IMR-90 (cell line): ENCODE measurements around the gene MET. TPM values are rescaled to one million over a fixed set of nuclear protein-coding genes. Genes with fewer than 3 reads are reported as not detected.

Source experiments
- ATAC-seq: fragments of 200-7000 bp; cut with Tn5 transposase; 2 replicates; pipeline ENCODE4 v1.9.1; 2020; ENCODE audit warnings: low read depth, mild to moderate bottlenecking, moderate library complexity
- BruUV-seq: library from RNA; stranded (reverse); fragments of 400-500 nt; replicated peaks from 2 replicates; lab custom pipeline; 2021; lab: Mats Ljungman, UMichigan
- CTCF ChIA-PET: fragments of 300-600 bp; formaldehyde crosslinking; extraction: SDS; loops from one replicate; lab custom pipeline; 2021; ENCODE audit warnings: antibody characterized with exemption; lab: Yijun Ruan, JAX
- POLR2A ChIA-PET: fragments of 300-600 bp; sonication (Branson Sonifier 250); formaldehyde crosslinking; loops from one replicate; lab custom pipeline; 2022; ENCODE audit warnings: antibody characterized with exemption; ENCODE audit not compliant: unreplicated experiment; lab: Charles Lee
- DNase-seq: peaks from one replicate; pipeline ENCODE4 v3.0.0; 2013
- H2AFZ ChIP-seq: replicated peaks from 2 replicates; pipeline ENCODE3; 2013; ENCODE audit warnings: low read length, mild to moderate bottlenecking; ENCODE audit not compliant: poor library complexity
- H2AK5ac ChIP-seq: 2 replicates; pipeline ENCODE4 v1.6.1; 2013; ENCODE audit warnings: low read depth, low read length, inconsistent platforms
- H2AK9ac ChIP-seq: replicated peaks from 2 replicates; pipeline ENCODE3; 2013; ENCODE audit warnings: mild to moderate bottlenecking, low read depth, low read length, moderate library complexity; ENCODE audit not compliant: poor library complexity
- H2BK120ac ChIP-seq: 2 replicates; pipeline ENCODE4 v1.6.1; 2013; ENCODE audit warnings: low read depth, low read length, inconsistent platforms
- H2BK15ac ChIP-seq: 3 replicates; pipeline ENCODE4 v1.6.1; 2013; ENCODE audit warnings: low read depth, low read length, inconsistent platforms
- H2BK20ac ChIP-seq: 2 replicates; pipeline ENCODE4 v1.6.1; 2013; ENCODE audit warnings: low read depth, mild to moderate bottlenecking, inconsistent platforms, low read length, moderate library complexity
- H2BK5ac ChIP-seq: 2 replicates; pipeline ENCODE4 v1.6.1; 2013; ENCODE audit warnings: mild to moderate bottlenecking, low read depth, low read length, inconsistent platforms; ENCODE audit not compliant: poor library complexity, severe bottlenecking
- H3K14ac ChIP-seq: replicated peaks from 2 replicates; pipeline ENCODE4 v1.6.1; 2013; ENCODE audit warnings: low read depth, low read length, inconsistent platforms
- H3K18ac ChIP-seq: 2 replicates; pipeline ENCODE4 v1.6.1; 2013; ENCODE audit warnings: low read depth, low read length, control low read depth
- H3K23ac ChIP-seq: 2 replicates; pipeline ENCODE4 v1.6.1; 2013; ENCODE audit warnings: low read depth, low read length, inconsistent platforms
- H3K27ac ChIP-seq: 2 replicates; pipeline ENCODE4 v1.5.1; 2013; ENCODE audit warnings: mild to moderate bottlenecking, control low read depth, low read length; ENCODE audit not compliant: insufficient read depth
- H3K27me3 ChIP-seq: 2 replicates; pipeline ENCODE4 v1.6.1; 2013; ENCODE audit warnings: low read length; ENCODE audit not compliant: control insufficient read depth, insufficient read depth
- H3K36me3 ChIP-seq: 2 replicates; pipeline ENCODE4 v1.6.1; 2013; ENCODE audit warnings: low read length, mixed read lengths; ENCODE audit not compliant: control insufficient read depth, insufficient read depth
- H3K4ac ChIP-seq: 2 replicates; pipeline ENCODE4 v1.6.1; 2013; ENCODE audit warnings: low read depth, low read length, inconsistent platforms
- H3K4me1 ChIP-seq: 2 replicates; pipeline ENCODE4 v1.6.1; 2013; ENCODE audit warnings: low read length, mixed read lengths; ENCODE audit not compliant: control insufficient read depth, insufficient read depth
- H3K4me2 ChIP-seq: 2 replicates; pipeline ENCODE4 v1.6.1; 2013; ENCODE audit warnings: low read depth, mild to moderate bottlenecking, control low read depth, low read length, moderate library complexity
- H3K4me3 ChIP-seq: 2 replicates; pipeline ENCODE4 v1.5.1; 2013; ENCODE audit warnings: low read depth, mild to moderate bottlenecking, control low read depth, low read length, moderate library complexity; ENCODE audit not compliant: insufficient read depth
- H3K56ac ChIP-seq: 2 replicates; pipeline ENCODE4 v1.6.1; 2013; ENCODE audit warnings: low read length, inconsistent platforms; ENCODE audit not compliant: insufficient read depth; ENCODE audit errors: extremely low read depth
- H3K79me1 ChIP-seq, 2 experiments: 2 replicates each; pipeline ENCODE4 v1.6.1; 2013; ENCODE audit warnings: low read length in 2 of 2, inconsistent platforms in 1 of 2, low read depth in 1 of 2
- H3K9ac ChIP-seq: 2 replicates; pipeline ENCODE4 v1.6.1; 2013; ENCODE audit warnings: low read depth, low read length, control low read depth
- H3K9me1 ChIP-seq: 2 replicates; pipeline ENCODE4 v1.6.1; 2013; ENCODE audit warnings: low read length, inconsistent platforms; ENCODE audit not compliant: insufficient read depth
- H3K9me3 ChIP-seq: 2 replicates; pipeline ENCODE4 v1.6.1; 2013; ENCODE audit warnings: low read length; ENCODE audit not compliant: control insufficient read depth, insufficient read depth
- H4K20me1 ChIP-seq: 2 replicates; pipeline ENCODE4 v1.6.1; 2013; ENCODE audit warnings: low read length, inconsistent platforms; ENCODE audit not compliant: insufficient read depth
- H4K5ac ChIP-seq: 2 replicates; pipeline ENCODE4 v1.6.1; 2013; ENCODE audit warnings: mild to moderate bottlenecking, low read depth, low read length, control low read depth
- H4K8ac ChIP-seq, 2 experiments: 2 replicates each; pipeline ENCODE4 v1.6.1; 2013; ENCODE audit warnings: low read depth in 2 of 2, low read length in 2 of 2, control low read depth in 1 of 2, inconsistent platforms in 1 of 2
- H4K91ac ChIP-seq: 2 replicates; pipeline ENCODE4 v1.6.1; 2013; ENCODE audit warnings: low read depth, low read length, inconsistent platforms; ENCODE audit not compliant: insufficient read depth
- MAFK ChIP-seq: IDR thresholded peaks from 2 replicates; pipeline ENCODE4 v1.6.1; 2012; ENCODE audit warnings: low read depth, low read length, improper control_type of control experiment
- MXI1 ChIP-seq: IDR thresholded peaks from 2 replicates; pipeline ENCODE4 v1.6.1; 2012; ENCODE audit warnings: low read depth, mild to moderate bottlenecking, low read length, moderate library complexity, borderline replicate concordance
- POLR2A ChIP-seq: IDR thresholded peaks from 2 replicates; pipeline ENCODE4 v1.6.1; 2012; ENCODE audit warnings: mild to moderate bottlenecking, low read depth, low read length
- WGBS, 2 experiments: methylation state at CpG; one replicate each; pipeline versions ENCODE4 v1.1.5 to v1.1.7; 2013; ENCODE audit warnings: missing lambda C conversion rate in 2 of 2; ENCODE audit not compliant: insufficient read length in 1 of 2; ENCODE audit errors: extremely low coverage in 2 of 2; 5-methylcytosine and 5-hydroxymethylcytosine counted together
- dilution Hi-C: fragments of 300-500 bp; cut with HindIII; formaldehyde crosslinking; loops from one replicate; pipeline ENCODE4 v1.14.3; 2018; ENCODE audit warnings: low sequenced_read_pairs; ENCODE audit not compliant: unreplicated experiment
- in situ Hi-C: fragments of 300-500 bp; cut with MboI; formaldehyde crosslinking; loops from 3 replicates; pipeline ENCODE4 v1.14.3; 2019; ENCODE audit warnings: low sequenced_read_pairs, inconsistent platforms, mixed read lengths
- intact Hi-C: fragments of 100-400 bp; cut with micrococcal nuclease; formaldehyde crosslinking; loops from 2 replicates; pipeline ENCODE4 v1.10.0; 2022
- polyA plus RNA-seq, 3 experiments: library from polyadenylated mRNA; depleted of rRNA; stranded (reverse); fragments of >200 nt; gene quantifications; 2 replicates each; pipeline ENCODE4 v1.2.3, GENCODE V29; 2012; ENCODE audit warnings: low replicate concordance in 1 of 3
- total RNA-seq: library from RNA; depleted of rRNA; stranded (reverse); fragments of >200 nt; gene quantifications from 2 replicates; pipeline ENCODE4 v1.2.3, GENCODE V29; 2012

MET gene
- total and polyA plus RNA-seq, 2 of the 4 experiments (the other 2 are of a cell fraction), result 15.0 to 84.6 TPM

DNA sequence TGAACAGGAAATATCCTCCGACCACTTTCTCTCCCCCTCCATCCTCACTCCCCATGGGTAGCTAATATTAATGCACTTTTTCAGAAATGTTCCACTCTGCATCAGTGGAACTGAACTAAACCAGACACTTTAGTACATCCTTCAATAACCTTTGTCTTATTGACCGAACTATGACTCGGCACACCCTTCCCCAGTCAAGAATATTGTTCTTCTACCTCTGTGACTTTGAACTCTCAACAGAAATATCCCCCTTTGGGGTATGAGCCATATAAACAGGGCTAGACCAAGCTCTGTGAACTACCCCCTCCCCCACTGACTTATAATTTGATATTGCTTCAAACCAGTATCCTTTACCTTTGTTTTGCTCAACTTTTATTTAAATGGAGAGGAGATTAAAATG, 132.5 kb downstream of the MET start:
- Histone ChIP-seq H3K4ac (no peak overlapping the region), H3K9me3 (no peaks in the 10 kb centered on the region), H2AK5ac (peak overlapping the region; percentile 17; the same call in 1 of the 2 replicates), H4K20me1 (no peaks in the 10 kb centered on the region), H2BK120ac (peak overlapping the region; percentile 17; the same call in 1 of the 2 replicates), H2BK5ac (peak overlapping the region; percentile 51), H3K4me1 (peaks cover 17% of the 10 kb centered on the region), H3K27me3 (no peaks in the 10 kb centered on the region), H3K14ac (no peak overlapping the region), H3K9ac (no peak overlapping the region), H2AK9ac (no peak overlapping the region), H2BK15ac (no peak overlapping the region), H3K18ac (peak overlapping the region; percentile 29; the same call in 1 of the 2 replicates), H3K4me3 (no peak overlapping the region), H3K4me2 (no peak overlapping the region), H3K56ac (no peak overlapping the region), H4K8ac (peak overlapping the region in 1 of 2 experiments; percentile 45; a peak in 1 of 4 replicates), H4K5ac (no peak overlapping the region), H3K9me1 (peaks cover 10% of the 10 kb centered on the region), H4K91ac (no peak overlapping the region), H3K36me3 (no peaks in the 10 kb centered on the region), H2AFZ (no peak overlapping the region), H3K23ac (no peak overlapping the region), H3K27ac (no peak overlapping the region), H2BK20ac (peak overlapping the region; percentile 62), H3K79me1 (no peaks in the 10 kb centered on the region)
- 100% methylated on average over 2 of the region's 3 CpGs; no CpG with 5 or more reads in 1 of the 2 experiments for WGBS, 2 experiments
- DNase-seq (no peak), ATAC-seq (no peak)
- in situ Hi-C loops (no loop called here), intact Hi-C loops (no loop called here), dilution Hi-C loops (no loop called here)
- BruUV-seq, result no TSS peak
- no peak for TF ChIP-seq MAFK
- TF ChIP-seq POLR2A, result no peak
- TF ChIP-seq MXI1, result no peak
- CTCF ChIA-PET, result no interaction called here
- POLR2A ChIA-PET, result no interaction called here
